ENCODE measurements around the gene BHLHE23.
"Not testable (repeated sequence)": the region's sequence is repeated elsewhere in the genome, so short reads cannot be mapped to it uniquely, and the experiment has no call there.

BHLHE23 gene

GRCh38 chr20:62963614-62964397 lies 43.0 kb downstream of the BHLHE23 start:
- H3K4me3 ChIP-seq (ENCODE audit: low read depth, low read length) = no peak overlapping the region
- DNase-seq (ENCODE audit: low read depth) = no peak
- no peak for TF ChIP-seq CTCF (IDR thresholded peaks at IDR 0.05; ENCODE audit: low read depth, low read length, missing control alignments)

- no peak for DNase-seq (ENCODE audit: low read depth)
- TF ChIP-seq CTCF (IDR thresholded peaks at IDR 0.05; ENCODE audit: low read depth, low read length, missing control alignments) = no peak
- no peak overlapping the region for H3K4me3 ChIP-seq (ENCODE audit: low read depth, low read length)
These were observed 43.7 kb downstream of the BHLHE23 start for GRCh38 chr20:62962891-62963613.

- no peak for DNase-seq (ENCODE audit: low read depth)
- no peak for TF ChIP-seq CTCF (IDR thresholded peaks at IDR 0.05; ENCODE audit: low read depth, low read length, missing control alignments)
- H3K4me3 ChIP-seq (ENCODE audit: low read depth, low read length) = no peak overlapping the region
These were observed 44.4 kb downstream of the BHLHE23 start for GRCh38 chr20:62962221-62962879.

GRCh38 chr20:62961799-62962198 lies 45.0 kb downstream of the BHLHE23 start:
- DNase-seq (ENCODE audit: low read depth) = no peak
- TF ChIP-seq CTCF (IDR thresholded peaks at IDR 0.05; ENCODE audit: low read depth, low read length, missing control alignments) = no peak
- no peak overlapping the region for H3K4me3 ChIP-seq (ENCODE audit: low read depth, low read length)

GRCh38 chr20:62961310-62961783 lies 45.4 kb downstream of the BHLHE23 start:
- no peak for DNase-seq (ENCODE audit: low read depth)
- no peak overlapping the region for H3K4me3 ChIP-seq (ENCODE audit: low read depth, low read length)

GRCh38 chr20:62960446-62961309 lies 46.1 kb downstream of the BHLHE23 start:
- not testable (repeated sequence) for H3K4me3 ChIP-seq (ENCODE audit: low read depth, low read length); DNase-seq (ENCODE audit: low read depth)

More at GRCh38 chr20:62961310-62961783, 45.4 kb downstream of the BHLHE23 start:
- no peak for TF ChIP-seq CTCF (IDR thresholded peaks at IDR 0.05; ENCODE audit: low read depth, low read length, missing control alignments)
